ENCODE measurements around the gene PLEKHG5. TPM values are rescaled to one million over a fixed set of nuclear protein-coding genes. Genes with fewer than 3 reads are reported as not detected.
A peak's percentile ranks its signal among the peaks of the same experiment; 100 is the strongest.

PLEKHG5 gene
- total RNA-seq, 2 experiments from 2014 or later, result 5.0 to 6.1 TPM

DNA sequence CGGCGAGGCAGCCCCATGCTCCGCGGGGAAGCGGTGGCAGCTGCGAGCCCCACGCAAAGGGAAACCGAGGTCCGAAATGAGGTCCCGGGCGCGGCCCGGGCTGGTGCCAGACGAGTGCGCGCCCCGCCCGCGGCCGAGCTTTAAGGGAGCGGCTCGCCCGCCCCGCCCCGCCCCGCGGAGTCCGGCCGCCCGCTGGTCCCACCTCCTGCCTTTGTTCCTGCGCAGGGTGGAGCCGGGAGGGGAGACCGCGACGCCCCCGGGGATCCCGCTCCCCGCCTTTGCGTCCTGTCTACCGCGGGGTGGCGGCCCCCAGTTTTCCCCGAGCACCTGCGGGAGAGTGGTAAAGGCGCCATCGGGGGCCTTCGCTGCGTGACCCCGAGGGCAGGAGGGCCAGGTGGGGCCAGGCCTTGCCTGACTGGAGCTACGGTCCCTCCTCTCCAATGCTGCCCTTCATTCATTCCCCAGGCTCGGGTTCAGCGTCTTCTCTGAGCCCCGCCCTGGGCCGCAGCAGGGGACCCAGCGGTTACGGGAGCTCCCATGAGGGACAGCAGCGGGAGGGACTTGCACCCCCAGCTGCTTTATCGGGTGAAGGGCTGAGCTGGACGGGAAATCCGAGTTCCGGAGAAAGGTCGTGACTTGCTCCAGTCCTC is 71.5 kb downstream of the PLEKHG5 start, which contains the start of gene HES2:
Gene HES2 (minus strand): TSS at position 116 of the 650 bp plus-strand sequence. CDS start 99 bp downstream, at position 17.
- intact Hi-C loops (cut with DNase I, micrococcal nuclease), result loop anchor here in 1 of 2 experiments (10.0 kb wide), 1 partner anchor 225 kb away; no protein-coding TSS in a partner anchor
- ATAC-seq (ENCODE audit: poor library complexity) (no peak), DNase-seq (peak in 3 of 14 experiments; percentile 9 to 38 (median 26))
- no peak within 1 kb of the TSS for H3K27ac ChIP-seq (ENCODE audit: low read depth in 1 of 2, low read length in 2 of 2)
- H3K27me3 Mint-ChIP-seq, result peaks cover 69% of the 10 kb centered on the region
- no peak within 1 kb of the TSS for H3K27ac Mint-ChIP-seq
- no peaks in the 10 kb centered on the region for H3K36me3 Mint-ChIP-seq (ENCODE audit: low read depth)
- CTCF ChIA-PET, result interaction anchor here (1.3 to 7.1 kb wide), 2 partner anchors 19 to 67 kb away, joined by 3 to 77 read pairs; no protein-coding TSS in a partner anchor
- peaks cover 13% of the 10 kb centered on the region for H3K4me1 Mint-ChIP-seq (ENCODE audit: low read depth)
- POLR2A ChIA-PET, result interaction anchor here (1.4 to 1.7 kb wide), 2 partner anchors 20 to 41 kb away, joined by 3 to 5 read pairs; no protein-coding TSS in a partner anchor
- H3K4me1 ChIP-seq (ENCODE audit: insufficient read depth, low read length), result peaks cover 44% of the 10 kb centered on the region
- H3K9me3 Mint-ChIP-seq, result no peaks in the 10 kb centered on the region
- no peaks in the 10 kb centered on the region for H3K36me3 ChIP-seq (ENCODE audit: insufficient read depth, low read length)
- H3K9me3 ChIP-seq (ENCODE audit: control insufficient read depth in 1 of 2, insufficient read depth in 1 of 2, low read length in 2 of 2), result peaks cover 0 to 36% of the 10 kb centered on the region in 2 experiments
- H3K4me3 ChIP-seq (ENCODE audit: low read length), result peak within 1 kb of the TSS; percentile 24
- H3K4me3 Mint-ChIP-seq, result peak within 1 kb of the TSS; percentile 34
- peaks cover 74 to 89% of the 10 kb centered on the region in 2 experiments for H3K27me3 ChIP-seq (ENCODE audit: control insufficient read depth in 1 of 2, insufficient read depth in 2 of 2, low read length in 2 of 2)
- TF ChIP-seq, protein P1, sequence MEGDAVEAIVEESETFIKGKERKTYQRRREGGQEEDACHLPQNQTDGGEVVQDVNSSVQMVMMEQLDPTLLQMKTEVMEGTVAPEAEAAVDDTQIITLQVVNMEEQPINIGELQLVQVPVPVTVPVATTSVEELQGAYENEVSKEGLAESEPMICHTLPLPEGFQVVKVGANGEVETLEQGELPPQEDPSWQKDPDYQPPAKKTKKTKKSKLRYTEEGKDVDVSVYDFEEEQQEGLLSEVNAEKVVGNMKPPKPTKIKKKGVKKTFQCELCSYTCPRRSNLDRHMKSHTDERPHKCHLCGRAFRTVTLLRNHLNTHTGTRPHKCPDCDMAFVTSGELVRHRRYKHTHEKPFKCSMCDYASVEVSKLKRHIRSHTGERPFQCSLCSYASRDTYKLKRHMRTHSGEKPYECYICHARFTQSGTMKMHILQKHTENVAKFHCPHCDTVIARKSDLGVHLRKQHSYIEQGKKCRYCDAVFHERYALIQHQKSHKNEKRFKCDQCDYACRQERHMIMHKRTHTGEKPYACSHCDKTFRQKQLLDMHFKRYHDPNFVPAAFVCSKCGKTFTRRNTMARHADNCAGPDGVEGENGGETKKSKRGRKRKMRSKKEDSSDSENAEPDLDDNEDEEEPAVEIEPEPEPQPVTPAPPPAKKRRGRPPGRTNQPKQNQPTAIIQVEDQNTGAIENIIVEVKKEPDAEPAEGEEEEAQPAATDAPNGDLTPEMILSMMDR (IDR thresholded peaks at IDR 0.05), result no peak

DNA sequence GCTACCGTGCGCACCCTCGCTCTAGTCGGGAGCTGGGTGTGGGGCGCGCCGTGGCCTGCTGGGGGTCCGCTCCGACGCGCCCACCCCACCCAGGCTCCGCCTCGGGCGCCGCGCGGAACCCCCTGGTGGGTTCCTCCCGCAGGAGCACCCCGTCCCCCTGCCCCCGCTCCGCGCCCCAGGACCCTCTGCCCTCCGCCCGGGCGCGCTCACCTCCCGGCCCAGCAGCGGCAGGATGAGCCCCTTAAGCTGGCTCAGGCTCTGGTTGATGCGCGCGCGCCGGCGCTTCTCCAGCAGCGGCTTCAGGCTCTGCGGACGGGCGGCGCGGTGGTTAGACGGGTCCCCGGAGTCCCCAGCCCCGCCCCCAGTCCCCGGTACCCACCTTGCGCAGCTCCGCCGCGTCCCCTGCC is 72.1 kb downstream of the PLEKHG5 start:
- Mint-ChIP-seq H3K36me3 (ENCODE audit: low read depth) (no peaks in the 10 kb centered on the region), H3K4me3 (no peak overlapping the region), H3K9me3 (no peaks in the 10 kb centered on the region), H3K27ac (no peak overlapping the region), H3K4me1 (ENCODE audit: low read depth) (peaks cover 15% of the 10 kb centered on the region), H3K27me3 (peaks cover 74% of the 10 kb centered on the region)
- CTCF ChIA-PET, result interaction anchor here (7.1 kb wide), 1 partner anchor 20 kb away, joined by 77 read pairs; no protein-coding TSS in a partner anchor
- peaks cover 0 to 36% of the 10 kb centered on the region in 2 experiments for H3K9me3 ChIP-seq (ENCODE audit: control insufficient read depth in 1 of 2, insufficient read depth in 1 of 2, low read length in 2 of 2)
- H3K4me3 ChIP-seq (ENCODE audit: low read length), result no peak overlapping the region
- H3K27ac ChIP-seq (ENCODE audit: low read depth in 1 of 2, low read length in 2 of 2), result no peak overlapping the region
- peaks cover 47% of the 10 kb centered on the region for H3K4me1 ChIP-seq (ENCODE audit: insufficient read depth, low read length)
- intact Hi-C loops (cut with DNase I, micrococcal nuclease), result no loop called here
- no peak for ATAC-seq (ENCODE audit: poor library complexity)
- POLR2A ChIA-PET, result interaction anchor here (1.4 to 1.7 kb wide), 2 partner anchors 20 to 41 kb away, joined by 3 to 5 read pairs; no protein-coding TSS in a partner anchor
- peaks cover 79 to 94% of the 10 kb centered on the region in 2 experiments for H3K27me3 ChIP-seq (ENCODE audit: control insufficient read depth in 1 of 2, insufficient read depth in 2 of 2, low read length in 2 of 2)
- TF ChIP-seq, protein P1 (IDR thresholded peaks at IDR 0.05), result no peak
- peak in 2 of 14 experiments; percentile 29 to 39 for DNase-seq
- H3K36me3 ChIP-seq (ENCODE audit: insufficient read depth, low read length), result no peaks in the 10 kb centered on the region

DNA sequence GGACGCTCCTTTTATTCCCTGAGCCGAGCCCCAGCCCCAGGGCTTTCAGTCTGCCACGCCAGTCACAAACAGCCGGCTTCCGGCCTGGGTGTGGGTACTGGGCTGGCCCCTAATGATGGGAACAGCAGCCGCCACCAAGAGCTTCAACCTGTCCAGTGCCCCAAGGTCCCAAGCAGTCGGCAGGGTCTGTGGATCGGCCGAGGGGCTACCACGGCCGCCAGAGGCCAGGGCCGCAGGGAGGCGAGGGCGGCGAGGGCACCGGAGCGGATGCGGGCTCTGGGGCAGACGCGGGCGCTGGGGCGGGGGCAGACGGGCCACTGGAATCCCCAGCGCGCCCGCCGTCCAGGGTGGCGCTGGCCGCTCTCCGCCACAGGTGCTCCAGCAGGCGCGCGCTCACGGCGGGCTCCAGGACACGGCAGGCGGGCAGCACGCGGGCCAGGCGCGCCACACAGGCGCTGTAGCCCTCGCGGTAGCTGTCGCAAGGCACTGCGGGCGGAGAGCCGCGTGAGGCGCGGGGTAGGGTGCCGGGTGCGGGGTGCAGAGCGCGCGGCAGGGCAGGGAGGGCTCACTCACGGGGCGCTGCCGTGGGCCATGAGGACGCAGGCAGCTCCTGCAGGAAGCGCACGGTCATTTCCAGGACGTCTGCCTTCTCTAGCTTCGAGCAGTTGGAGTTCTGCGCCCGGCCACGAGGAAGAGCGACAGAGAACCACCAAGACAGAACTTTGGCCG is 72.6 kb downstream of the PLEKHG5 start:
- ChIA-PET POLR2A (interaction anchor here (1.4 kb wide), 1 partner anchor 21 kb away, joined by 3 read pairs; no protein-coding TSS in a partner anchor), CTCF (interaction anchor here (7.1 kb wide), 1 partner anchor 20 kb away, joined by 77 read pairs; no protein-coding TSS in a partner anchor)
- intact Hi-C loops (cut with DNase I, micrococcal nuclease), result no loop called here
- Mint-ChIP-seq H3K27me3 (peaks cover 74% of the 10 kb centered on the region), H3K4me3 (peak overlapping the region; percentile 34), H3K4me1 (ENCODE audit: low read depth) (peaks cover 10% of the 10 kb centered on the region), H3K27ac (no peak overlapping the region), H3K9me3 (no peaks in the 10 kb centered on the region), H3K36me3 (ENCODE audit: low read depth) (no peaks in the 10 kb centered on the region)
- DNase-seq (peak in 1 of 14 experiments; percentile 13), ATAC-seq (ENCODE audit: poor library complexity) (no peak)
- peaks cover 78 to 92% of the 10 kb centered on the region in 2 experiments for H3K27me3 ChIP-seq (ENCODE audit: control insufficient read depth in 1 of 2, insufficient read depth in 2 of 2, low read length in 2 of 2)
- H3K27ac ChIP-seq (ENCODE audit: low read depth in 1 of 2, low read length in 2 of 2), result no peak overlapping the region
- H3K4me1 ChIP-seq (ENCODE audit: insufficient read depth, low read length), result peaks cover 44% of the 10 kb centered on the region
- peaks cover 0 to 31% of the 10 kb centered on the region in 2 experiments for H3K9me3 ChIP-seq (ENCODE audit: control insufficient read depth in 1 of 2, insufficient read depth in 1 of 2, low read length in 2 of 2)
- TF ChIP-seq, protein P1 (IDR thresholded peaks at IDR 0.05), result no peak
- H3K4me3 ChIP-seq (ENCODE audit: low read length), result no peak overlapping the region
- no peaks in the 10 kb centered on the region for H3K36me3 ChIP-seq (ENCODE audit: insufficient read depth, low read length)

Measured in CD4-positive, alpha-beta T cell (primary cell).